Activated CD8-positive, alpha-beta T cell treated with anti-CD3 and anti-CD28 coated beads, Interleukin-2, amount 10 ng/mL, durations not matched to agents 7 days and 5 days (primary cell): Measurements from ENCODE around the gene SETBP1. TPM values are rescaled to one million over a fixed set of nuclear protein-coding genes. Genes with fewer than 3 reads are reported as not detected.

ENCODE experiments used
- ATAC-seq: fragments of 150-1000 bp; cut with Tn5 transposase; one replicate; pipeline ENCODE4 v1.10.0; 2021; ENCODE audit warnings: moderate library complexity
- CTCF ChIA-PET: fragments of 350-600 bp; sonication (Branson Sonifier 250); formaldehyde crosslinking; loops from one replicate; lab custom pipeline; 2021; ENCODE audit warnings: antibody characterized with exemption; lab: Charles Lee
- POLR2A ChIA-PET: fragments of 350-600 bp; sonication (Branson Sonifier 250); formaldehyde crosslinking; loops from one replicate; lab custom pipeline; 2021; ENCODE audit warnings: antibody characterized with exemption; lab: Charles Lee
- DNase-seq: peaks from one replicate; pipeline ENCODE4 v3.0.0-alpha.2; 2020
- H3K27ac Mint-ChIP-seq: one replicate; pipeline ENCODE4 v1.8.0; 2021; ENCODE audit warnings: mild to moderate bottlenecking, mixed read lengths
- H3K27me3 Mint-ChIP-seq: one replicate; pipeline ENCODE4 v1.8.0; 2021; ENCODE audit warnings: low read depth, mixed read lengths
- H3K36me3 Mint-ChIP-seq: one replicate; pipeline ENCODE4 v1.8.0; 2021; ENCODE audit warnings: low read depth, mixed read lengths
- H3K4me1 Mint-ChIP-seq: one replicate; pipeline ENCODE4 v1.8.0; 2021; ENCODE audit warnings: low read depth, mixed read lengths
- H3K4me3 Mint-ChIP-seq: one replicate; pipeline ENCODE4 v1.8.0; 2021; ENCODE audit warnings: mild to moderate bottlenecking, mixed read lengths
- H3K9me3 Mint-ChIP-seq: one replicate; pipeline ENCODE4 v1.8.0; 2022; ENCODE audit warnings: mixed read lengths; ENCODE audit not compliant: insufficient read depth
- total RNA-seq, 2 experiments: library from RNA; stranded (reverse); gene quantifications; one replicate each; pipeline ENCODE4 v1.2.3, GENCODE V29; 2021

The SETBP1 gene
- total RNA-seq, 2 experiments from 2014 or later: 7.0 to 8.4 TPM

- Mint-ChIP-seq H3K4me1 (no peaks in the 10 kb centered on the region), H3K27me3 (peaks cover 5% of the 10 kb centered on the region), H3K4me3 (no peak overlapping the region), H3K27ac (no peak overlapping the region), H3K9me3 (no peaks in the 10 kb centered on the region), H3K36me3 (no peaks in the 10 kb centered on the region)
- DNase-seq (no peak), ATAC-seq (no peak)
- ChIA-PET POLR2A (no interaction called here), CTCF (no interaction called here)
These were observed 375.1 kb downstream of the SETBP1 start for GRCh38 chr18:45055811-45056210.

- peaks cover 4% of the 10 kb centered on the region for H3K27me3 Mint-ChIP-seq
- H3K4me3 Mint-ChIP-seq: no peak overlapping the region
- DNase-seq (no peak), ATAC-seq (no peak)
- no peaks in the 10 kb centered on the region for H3K9me3 Mint-ChIP-seq
- H3K36me3 Mint-ChIP-seq: no peaks in the 10 kb centered on the region
- H3K4me1 Mint-ChIP-seq: no peaks in the 10 kb centered on the region
- POLR2A ChIA-PET: no interaction called here
- CTCF ChIA-PET: no interaction called here
- no peak overlapping the region for H3K27ac Mint-ChIP-seq
These were observed 376.2 kb downstream of the SETBP1 start for GRCh38 chr18:45056926-45057325.

- no peak for ATAC-seq
- H3K27me3 Mint-ChIP-seq: peaks cover 1% of the 10 kb centered on the region
These were observed 377.4 kb downstream of the SETBP1 start for GRCh38 chr18:45057955-45058600.

GRCh38 chr18:45059695-45060094, 379.0 kb downstream of the SETBP1 start:
- no peak overlapping the region for H3K27ac Mint-ChIP-seq

More at GRCh38 chr18:45057955-45058600, 377.4 kb downstream of the SETBP1 start:
- CTCF ChIA-PET: no interaction called here
- Mint-ChIP-seq H3K9me3 (no peaks in the 10 kb centered on the region), H3K4me3 (no peak overlapping the region), H3K36me3 (no peaks in the 10 kb centered on the region), H3K27ac (no peak overlapping the region), H3K4me1 (no peaks in the 10 kb centered on the region)
- no peak for DNase-seq
- POLR2A ChIA-PET: no interaction called here

GRCh38 chr18:45060102-45060501, 379.4 kb downstream of the SETBP1 start:
- Mint-ChIP-seq H3K27me3 (no peaks in the 10 kb centered on the region), H3K4me1 (no peaks in the 10 kb centered on the region), H3K9me3 (no peaks in the 10 kb centered on the region), H3K36me3 (no peaks in the 10 kb centered on the region), H3K4me3 (no peak overlapping the region), H3K27ac (no peak overlapping the region)
- DNase-seq (no peak), ATAC-seq (no peak)
- ChIA-PET POLR2A (no interaction called here), CTCF (no interaction called here)

More at GRCh38 chr18:45059695-45060094, 379.0 kb downstream of the SETBP1 start:
- peaks cover 1% of the 10 kb centered on the region for H3K27me3 Mint-ChIP-seq
- no peak overlapping the region for H3K4me3 Mint-ChIP-seq
- no peaks in the 10 kb centered on the region for H3K36me3 Mint-ChIP-seq
- DNase-seq (no peak), ATAC-seq (no peak)
- H3K9me3 Mint-ChIP-seq: no peaks in the 10 kb centered on the region
- ChIA-PET CTCF (no interaction called here), POLR2A (no interaction called here)
- no peaks in the 10 kb centered on the region for H3K4me1 Mint-ChIP-seq

- no peaks in the 10 kb centered on the region for H3K27me3 Mint-ChIP-seq
- no peaks in the 10 kb centered on the region for H3K36me3 Mint-ChIP-seq
- H3K27ac Mint-ChIP-seq: no peak overlapping the region
- H3K4me3 Mint-ChIP-seq: no peak overlapping the region
- H3K4me1 Mint-ChIP-seq: peaks cover 7% of the 10 kb centered on the region
- DNase-seq (no peak), ATAC-seq (no peak)
- no peaks in the 10 kb centered on the region for H3K9me3 Mint-ChIP-seq
- POLR2A ChIA-PET: interaction anchor here (0.6 kb wide), 1 partner anchor 60 kb away, joined by 3 read pairs; no protein-coding TSS in a partner anchor
- CTCF ChIA-PET: no interaction called here
These were observed 380.7 kb downstream of the SETBP1 start for GRCh38 chr18:45061359-45061758.

- Mint-ChIP-seq H3K27me3 (no peaks in the 10 kb centered on the region), H3K4me3 (no peak overlapping the region), H3K9me3 (no peaks in the 10 kb centered on the region), H3K36me3 (no peaks in the 10 kb centered on the region), H3K4me1 (peaks cover 8% of the 10 kb centered on the region), H3K27ac (no peak overlapping the region)
- ATAC-seq (no peak), DNase-seq (no peak)
- CTCF ChIA-PET: no interaction called here
- POLR2A ChIA-PET: no interaction called here
These were observed 382.8 kb downstream of the SETBP1 start for GRCh38 chr18:45063246-45064038.

GRCh38 chr18:45066210-45066609, 385.5 kb downstream of the SETBP1 start:
- POLR2A ChIA-PET: no interaction called here
- Mint-ChIP-seq H3K36me3 (no peaks in the 10 kb centered on the region), H3K4me1 (peaks cover 8% of the 10 kb centered on the region), H3K4me3 (no peak overlapping the region), H3K27ac (no peak overlapping the region), H3K9me3 (no peaks in the 10 kb centered on the region), H3K27me3 (no peaks in the 10 kb centered on the region)
- DNase-seq: no peak
- no peak for ATAC-seq
- CTCF ChIA-PET: no interaction called here

GRCh38 chr18:45066886-45067285, 386.2 kb downstream of the SETBP1 start:
- Mint-ChIP-seq H3K4me3 (no peak overlapping the region), H3K9me3 (no peaks in the 10 kb centered on the region), H3K4me1 (peaks cover 8% of the 10 kb centered on the region), H3K27ac (no peak overlapping the region), H3K36me3 (no peaks in the 10 kb centered on the region), H3K27me3 (no peaks in the 10 kb centered on the region)
- ChIA-PET POLR2A (no interaction called here), CTCF (no interaction called here)
- DNase-seq (no peak), ATAC-seq (no peak)

GRCh38 chr18:45068400-45069094, 387.9 kb downstream of the SETBP1 start:
- POLR2A ChIA-PET: no interaction called here
- Mint-ChIP-seq H3K4me1 (peaks cover 8% of the 10 kb centered on the region), H3K4me3 (no peak overlapping the region), H3K36me3 (no peaks in the 10 kb centered on the region), H3K27ac (no peak overlapping the region), H3K27me3 (no peaks in the 10 kb centered on the region), H3K9me3 (no peaks in the 10 kb centered on the region)
- DNase-seq (no peak), ATAC-seq (no peak)
- CTCF ChIA-PET: no interaction called here

- ChIA-PET CTCF (no interaction called here), POLR2A (interaction anchor here (0.6 kb wide), 1 partner anchor 1978 kb away, joined by 3 read pairs; no protein-coding TSS in a partner anchor)
- Mint-ChIP-seq H3K36me3 (no peaks in the 10 kb centered on the region), H3K4me1 (peaks cover 8% of the 10 kb centered on the region), H3K4me3 (no peak overlapping the region), H3K27me3 (no peaks in the 10 kb centered on the region), H3K9me3 (no peaks in the 10 kb centered on the region), H3K27ac (no peak overlapping the region)
- no peak for ATAC-seq
- DNase-seq: no peak
These were observed 388.9 kb downstream of the SETBP1 start for GRCh38 chr18:45069546-45069945.

GRCh38 chr18:45071956-45072355, 391.3 kb downstream of the SETBP1 start:
- Mint-ChIP-seq H3K4me1 (no peaks in the 10 kb centered on the region), H3K4me3 (no peak overlapping the region), H3K27ac (no peak overlapping the region), H3K36me3 (no peaks in the 10 kb centered on the region), H3K27me3 (peaks cover 2% of the 10 kb centered on the region), H3K9me3 (no peaks in the 10 kb centered on the region)
- ChIA-PET POLR2A (no interaction called here), CTCF (no interaction called here)
- ATAC-seq: no peak
- no peak for DNase-seq
